Stimulated activated naive CD8-positive, alpha-beta T cell treated with anti-CD3 and anti-CD28 coated beads, Interleukin-15, amount 100 ng/mL, for 72 hours (primary cell): ENCODE data around the gene CRISPLD2.
"Not testable (repeated sequence)": the region's sequence is repeated elsewhere in the genome, so short reads cannot be mapped to it uniquely, and the experiment has no call there.

Experiments
- ATAC-seq: fragments of 150-1000 bp; cut with Tn5 transposase; 2 replicates; pipeline ENCODE4 v1.10.0; 2021; ENCODE audit warnings: mild to moderate bottlenecking, moderate library complexity
- DNase-seq, 2 donors: peaks; one replicate each; pipeline ENCODE4 v3.0.0; 2021 to 2022
- H3K27ac Mint-ChIP-seq, 2 donors: one replicate each; pipeline ENCODE4 v1.8.0; 2022; ENCODE audit warnings: mild to moderate bottlenecking in 2 of 2, mixed read lengths in 2 of 2, moderate library complexity in 2 of 2
- H3K27me3 Mint-ChIP-seq: one replicate; pipeline ENCODE4 v1.8.0; 2022; ENCODE audit warnings: mixed read lengths
- H3K4me1 Mint-ChIP-seq: one replicate; pipeline ENCODE4 v1.8.0; 2022; ENCODE audit warnings: mild to moderate bottlenecking, mixed read lengths
- H3K4me3 Mint-ChIP-seq, 2 donors: one replicate each; pipeline ENCODE4 v1.8.0; 2022; ENCODE audit warnings: mild to moderate bottlenecking in 2 of 2, mixed read lengths in 2 of 2, moderate library complexity in 1 of 2
- H3K9me3 Mint-ChIP-seq, 2 donors: one replicate each; pipeline ENCODE4 v1.8.0; 2022; ENCODE audit warnings: mixed read lengths in 2 of 2

CRISPLD2 gene

DNA sequence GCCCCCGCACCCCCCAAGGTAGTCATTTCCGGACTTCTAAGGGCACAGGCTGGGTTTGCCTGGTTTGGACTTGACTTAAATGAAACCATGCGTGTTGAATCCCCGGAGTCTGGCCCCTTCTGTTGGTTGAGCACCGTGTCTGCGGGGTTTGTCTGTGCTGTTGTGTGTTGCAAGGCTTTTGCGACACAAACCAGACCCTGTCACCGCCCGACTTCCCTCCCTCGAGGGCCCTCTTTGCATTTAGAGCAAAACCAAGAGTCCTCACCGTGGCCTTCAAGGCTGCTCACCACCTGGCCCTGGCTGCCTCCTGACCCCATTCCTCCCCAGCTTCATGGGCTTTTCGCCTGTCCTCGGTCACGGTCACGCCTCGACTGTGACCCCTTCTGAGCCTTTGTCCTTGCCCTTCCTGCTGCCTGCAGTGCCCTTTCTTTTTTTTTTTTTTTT, 7.4 kb downstream of the CRISPLD2 start:
- ATAC-seq: no peak
- Mint-ChIP-seq H3K27ac (no peak overlapping the region), H3K27me3 (peaks cover 52% of the 10 kb centered on the region), H3K4me1 (no peaks in the 10 kb centered on the region), H3K9me3 (no peaks in the 10 kb centered on the region), H3K4me3 (no peak overlapping the region)
- no peak for DNase-seq

DNA sequence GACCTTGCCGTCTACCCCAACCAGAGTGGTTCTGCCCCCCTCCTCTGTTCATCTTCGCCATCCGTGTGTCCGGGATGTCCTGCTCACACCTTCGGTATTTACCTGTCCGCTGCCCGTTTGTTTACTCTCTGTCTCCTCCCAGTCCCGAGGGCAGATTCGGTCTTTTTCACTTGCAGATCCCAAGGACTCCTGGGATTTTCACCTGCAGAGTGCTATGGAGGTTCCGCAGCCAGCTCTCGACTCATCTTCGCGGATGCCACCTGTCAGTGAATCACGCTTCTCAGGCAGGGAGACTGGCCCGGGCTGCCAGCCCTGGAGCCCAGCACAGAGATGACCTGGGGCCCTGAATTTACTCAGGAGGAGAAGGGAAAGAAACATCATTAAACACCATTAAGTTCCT, 8.1 kb downstream of the CRISPLD2 start:
- no peak for ATAC-seq
- no peaks in the 10 kb centered on the region for H3K9me3 Mint-ChIP-seq
- peaks cover 49% of the 10 kb centered on the region for H3K27me3 Mint-ChIP-seq
- H3K4me1 Mint-ChIP-seq: no peaks in the 10 kb centered on the region
- no peak for DNase-seq
- no peak overlapping the region for H3K4me3 Mint-ChIP-seq
- no peak overlapping the region for H3K27ac Mint-ChIP-seq

DNA sequence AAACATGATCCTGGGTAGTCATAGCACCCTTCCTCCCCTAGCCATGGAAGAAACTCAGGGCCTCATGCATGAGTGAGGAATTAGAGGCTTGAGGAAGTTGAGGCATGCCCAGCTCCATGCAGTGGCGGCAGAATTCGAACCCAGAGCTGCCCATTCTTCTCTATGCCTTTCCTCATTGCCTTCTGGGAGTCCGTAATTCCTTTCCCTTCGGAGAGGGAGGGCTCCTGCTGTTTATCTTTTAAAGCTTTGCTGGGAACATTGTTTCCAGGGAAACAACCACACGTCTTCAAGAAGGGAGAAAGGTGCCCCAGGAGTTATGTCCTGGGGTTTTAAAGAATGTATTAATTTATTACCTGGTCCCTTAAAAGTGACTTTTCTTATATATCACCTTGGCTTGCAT, 8.5 kb downstream of the CRISPLD2 start:
- no peak overlapping the region for H3K27ac Mint-ChIP-seq
- no peaks in the 10 kb centered on the region for H3K4me1 Mint-ChIP-seq
- peaks cover 48% of the 10 kb centered on the region for H3K27me3 Mint-ChIP-seq
- H3K4me3 Mint-ChIP-seq: no peak overlapping the region
- no peaks in the 10 kb centered on the region for H3K9me3 Mint-ChIP-seq
- ATAC-seq: no peak
- DNase-seq: no peak

DNA sequence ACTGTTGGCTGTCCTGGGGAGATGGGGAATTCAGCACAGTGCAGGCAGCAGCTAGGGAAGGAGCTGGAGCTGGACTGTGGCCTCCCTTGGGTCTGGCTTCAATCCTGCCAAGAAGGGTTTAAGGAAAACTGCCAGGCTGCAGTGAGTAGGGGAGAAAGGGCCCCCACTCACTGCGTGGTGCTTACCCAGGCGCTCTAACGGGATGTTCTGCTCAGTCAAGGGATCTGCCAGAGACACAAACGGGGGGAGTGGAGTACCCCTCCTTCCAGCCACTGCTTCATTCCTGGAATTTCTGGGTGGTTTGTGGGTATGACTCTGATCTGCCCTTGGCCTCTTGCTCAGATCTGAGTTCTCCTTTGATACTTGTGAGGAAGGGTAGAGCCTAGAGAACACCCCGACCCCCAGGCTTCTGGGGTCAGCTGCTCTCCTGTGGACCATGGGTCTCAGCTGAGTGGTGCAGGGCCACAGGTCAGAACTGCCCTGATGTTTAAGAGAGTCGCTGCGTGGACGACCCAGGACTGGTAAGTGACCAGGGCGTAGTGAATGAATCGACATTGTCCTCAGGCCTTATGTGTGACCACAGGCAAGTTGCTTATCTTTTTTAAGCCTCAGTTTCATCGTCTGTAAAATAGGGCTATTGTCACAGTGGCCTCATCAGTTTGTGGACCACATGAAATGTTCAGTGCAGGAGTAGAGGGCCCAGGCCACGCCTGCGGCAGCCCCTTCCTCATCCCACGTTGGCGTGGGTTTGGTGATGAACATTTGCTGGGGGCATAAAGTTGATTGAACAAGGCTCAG, 9.6 kb downstream of the CRISPLD2 start:
- ATAC-seq (no peak), DNase-seq (no peak)
- Mint-ChIP-seq H3K4me1 (no peaks in the 10 kb centered on the region), H3K27ac (no peak overlapping the region), H3K27me3 (peaks cover 44% of the 10 kb centered on the region), H3K4me3 (no peak overlapping the region), H3K9me3 (no peaks in the 10 kb centered on the region)

DNA sequence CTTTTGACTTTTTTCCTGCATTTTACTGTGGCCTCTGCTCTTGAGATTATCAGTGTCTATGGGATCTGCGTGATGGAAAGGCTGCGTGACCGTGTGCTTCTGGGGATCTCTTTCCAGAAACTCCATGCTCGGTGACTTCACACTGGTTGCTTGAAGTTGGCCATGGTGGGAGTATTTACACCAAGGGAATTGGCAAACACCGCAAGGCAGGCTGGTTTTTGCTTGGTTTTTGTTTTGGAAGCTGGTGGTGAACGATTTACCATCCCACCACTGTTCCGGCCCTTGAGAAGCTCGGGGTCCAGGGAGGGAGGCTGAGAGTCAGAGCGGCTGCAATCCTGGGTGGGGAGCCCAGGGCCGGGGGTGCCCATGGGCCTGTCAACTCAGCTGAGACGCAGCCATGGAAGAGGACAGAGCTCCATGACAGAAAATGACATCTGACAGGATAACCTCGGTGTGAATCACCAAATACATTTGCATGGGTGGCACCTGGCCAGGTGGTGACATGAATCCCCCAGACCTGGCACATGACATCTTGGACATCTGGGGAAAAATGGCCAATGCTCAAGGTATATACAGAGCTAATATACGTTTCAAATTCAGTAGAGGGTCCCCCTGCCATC, 11.1 kb downstream of the CRISPLD2 start:
- ATAC-seq: no peak
- peaks cover 33% of the 10 kb centered on the region for H3K27me3 Mint-ChIP-seq
- H3K4me1 Mint-ChIP-seq: no peaks in the 10 kb centered on the region

DNA sequence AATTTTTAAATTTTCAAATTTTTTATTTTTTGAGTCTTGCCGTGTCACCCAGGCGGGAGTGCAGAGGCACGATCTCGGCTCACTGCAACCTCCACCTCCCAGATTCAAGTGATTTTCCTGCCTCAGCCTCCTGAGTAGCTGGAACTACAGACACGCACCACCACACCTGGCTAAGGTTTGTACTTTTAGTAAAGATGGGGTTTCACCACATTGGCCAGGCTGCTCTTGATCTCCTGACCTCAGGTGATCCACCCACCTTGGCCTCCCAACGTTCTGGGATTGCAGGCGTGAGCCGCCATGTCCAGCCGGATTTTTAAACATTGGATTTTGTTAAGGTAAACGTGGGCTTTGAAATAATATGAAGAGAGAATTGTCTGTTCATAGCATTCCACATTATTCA, 11.9 kb downstream of the CRISPLD2 start:
- not testable (repeated sequence) for H3K4me3 Mint-ChIP-seq, ATAC-seq, H3K4me1 Mint-ChIP-seq, H3K27ac Mint-ChIP-seq, H3K9me3 Mint-ChIP-seq, DNase-seq
- peaks cover 33% of the 10 kb centered on the region for H3K27me3 Mint-ChIP-seq

More for the DNA sequence above, 11.1 kb downstream of the CRISPLD2 start:
- Mint-ChIP-seq H3K4me3 (no peak overlapping the region), H3K9me3 (no peaks in the 10 kb centered on the region), H3K27ac (no peak overlapping the region)
- DNase-seq: no peak

DNA sequence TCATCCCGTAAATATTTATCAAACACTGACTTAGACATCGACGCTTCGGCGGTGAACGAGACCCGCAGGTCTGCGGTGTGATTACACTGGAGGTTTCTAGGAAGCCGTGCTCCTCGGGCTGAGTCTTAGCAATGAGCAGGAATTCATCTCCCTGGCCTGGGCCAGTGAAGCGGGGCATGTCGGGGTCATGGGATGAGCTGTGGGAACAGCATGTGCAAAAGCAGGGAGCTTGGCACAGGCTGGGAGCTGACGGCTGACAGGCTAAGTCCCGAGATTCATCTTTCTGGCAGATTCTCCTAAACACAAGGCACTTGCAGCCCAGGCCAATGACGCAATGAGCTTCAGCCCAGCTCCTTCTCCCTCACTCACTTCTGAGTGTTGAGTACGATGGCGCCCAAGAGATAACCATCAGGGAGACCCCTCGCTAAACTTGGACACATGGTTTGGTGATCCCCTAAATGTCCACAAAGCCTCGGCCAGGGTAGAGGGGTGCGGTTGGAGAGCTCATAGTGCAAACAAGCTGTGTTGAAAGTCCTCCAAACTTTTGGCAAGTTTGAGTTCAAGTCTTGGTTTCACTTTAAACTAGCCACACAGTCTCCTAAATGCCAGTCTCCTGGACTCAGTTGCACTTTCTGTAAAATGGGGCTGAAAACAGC, 12.8 kb downstream of the CRISPLD2 start:
- H3K4me1 Mint-ChIP-seq: no peaks in the 10 kb centered on the region
- no peak overlapping the region for H3K27ac Mint-ChIP-seq
- ATAC-seq (no peak), DNase-seq (no peak)
- peaks cover 30% of the 10 kb centered on the region for H3K27me3 Mint-ChIP-seq
- H3K9me3 Mint-ChIP-seq: no peaks in the 10 kb centered on the region
- no peak overlapping the region for H3K4me3 Mint-ChIP-seq

DNA sequence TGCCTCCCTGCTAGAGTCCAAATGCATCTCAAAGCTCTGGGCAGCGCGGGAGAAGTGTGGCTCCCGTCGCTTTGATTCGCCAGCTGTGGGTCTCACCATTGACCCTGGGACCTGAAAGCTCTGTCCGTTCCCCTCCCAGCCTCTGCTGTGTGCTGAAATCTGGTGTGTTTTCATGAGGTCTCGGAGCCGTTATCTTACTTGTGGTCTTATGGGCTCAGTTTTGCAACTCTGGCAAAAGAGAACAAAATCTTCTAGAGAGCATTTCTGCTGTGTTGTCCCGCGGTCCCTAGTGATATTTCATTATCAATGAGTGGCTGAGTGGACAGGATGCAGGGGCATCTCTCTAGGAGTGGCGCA, 13.3 kb downstream of the CRISPLD2 start:
- ATAC-seq (no peak), DNase-seq (no peak)
- H3K27ac Mint-ChIP-seq: no peak overlapping the region
- peaks cover 25% of the 10 kb centered on the region for H3K27me3 Mint-ChIP-seq
- no peaks in the 10 kb centered on the region for H3K9me3 Mint-ChIP-seq
- no peak overlapping the region for H3K4me3 Mint-ChIP-seq
- no peaks in the 10 kb centered on the region for H3K4me1 Mint-ChIP-seq

DNA sequence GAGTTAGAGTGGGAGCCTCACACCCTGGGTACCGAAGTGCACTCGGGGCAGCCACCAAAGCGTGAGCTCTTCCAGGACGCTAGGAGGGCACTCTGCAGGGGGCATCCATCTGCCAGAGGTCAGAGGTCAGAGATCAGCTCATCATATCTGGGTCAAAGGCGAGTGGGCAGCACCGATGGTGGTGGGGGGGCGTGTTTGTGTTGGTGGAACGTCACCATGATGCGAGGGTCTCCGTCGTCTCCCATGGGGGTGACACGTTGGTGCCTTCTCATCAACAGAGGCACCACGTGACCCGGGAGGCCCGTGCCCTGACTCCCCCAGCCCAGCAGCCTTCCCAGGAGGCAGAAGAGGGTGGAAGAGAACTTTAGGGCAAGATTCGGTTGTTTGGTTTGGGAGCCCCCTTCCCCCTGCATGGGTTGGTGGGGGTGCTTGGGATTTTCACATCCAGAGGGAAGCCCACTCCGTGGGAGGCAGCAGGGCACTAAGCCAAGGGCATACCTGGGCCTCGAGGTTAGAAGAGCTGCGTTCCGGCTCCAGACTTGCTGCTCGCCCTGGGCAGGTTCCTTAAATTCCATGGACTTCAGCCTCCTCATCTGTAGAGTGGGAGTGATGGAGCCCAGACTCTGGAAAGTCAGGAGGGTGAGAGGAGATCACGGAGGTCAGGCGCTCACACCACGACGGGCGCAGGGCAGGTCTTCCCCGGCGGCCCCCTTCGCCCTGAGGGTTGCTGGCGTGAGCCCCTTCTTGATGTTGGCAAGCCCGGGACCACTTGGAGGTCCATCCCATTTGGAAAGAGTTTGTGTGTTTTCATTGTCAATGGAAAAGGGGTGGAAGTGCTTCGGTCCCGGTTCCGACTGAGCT, 14.0 kb downstream of the CRISPLD2 start:
- ATAC-seq (no peak), DNase-seq (no peak)
- H3K27ac Mint-ChIP-seq: no peak overlapping the region
- peaks cover 19% of the 10 kb centered on the region for H3K27me3 Mint-ChIP-seq
- no peaks in the 10 kb centered on the region for H3K4me1 Mint-ChIP-seq
- H3K4me3 Mint-ChIP-seq: no peak overlapping the region
- H3K9me3 Mint-ChIP-seq: no peaks in the 10 kb centered on the region

DNA sequence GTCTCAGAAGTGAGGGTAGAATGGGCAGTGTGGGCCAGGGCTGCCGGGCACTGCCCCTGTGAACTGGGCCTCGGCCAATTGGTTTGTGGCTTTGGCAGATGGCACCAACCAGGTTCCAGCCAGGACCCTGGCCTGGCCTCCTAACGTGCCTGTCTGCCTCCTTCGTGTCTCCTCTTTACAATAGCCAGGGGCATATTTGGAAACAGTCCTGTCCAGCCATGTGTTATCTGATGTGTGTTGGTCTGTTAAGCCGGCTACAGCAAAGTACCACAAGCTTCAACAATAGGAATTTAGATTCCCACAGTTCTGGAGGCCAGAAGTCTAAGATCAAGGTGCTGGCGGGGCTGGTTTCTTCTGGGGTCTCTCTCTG, 14.6 kb downstream of the CRISPLD2 start:
- Mint-ChIP-seq H3K4me3 (no peak overlapping the region), H3K9me3 (no peaks in the 10 kb centered on the region), H3K27ac (no peak overlapping the region), H3K4me1 (no peaks in the 10 kb centered on the region), H3K27me3 (peaks cover 17% of the 10 kb centered on the region)
- ATAC-seq (no peak), DNase-seq (no peak)

DNA sequence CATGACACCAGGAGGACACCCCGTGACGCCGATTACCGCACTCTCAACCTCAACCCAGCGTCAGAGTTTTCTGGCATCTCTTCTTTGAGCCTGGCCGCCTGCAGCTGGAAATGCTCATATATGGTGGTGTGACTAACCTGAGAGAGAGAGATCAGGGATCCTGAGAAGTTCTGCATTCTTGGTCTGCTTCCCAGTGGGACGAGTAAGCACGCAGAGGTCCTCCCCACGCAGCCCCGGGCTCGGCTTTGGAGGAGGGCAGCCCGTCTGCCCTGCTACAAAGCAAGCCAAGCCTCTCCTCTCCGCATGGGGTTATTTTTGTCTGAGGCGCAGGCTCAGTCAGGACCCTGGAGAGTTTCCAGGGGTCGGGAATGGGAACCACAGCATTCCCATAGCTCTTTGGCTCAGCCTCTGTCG, 16.5 kb downstream of the CRISPLD2 start:
- DNase-seq: no peak
- H3K4me1 Mint-ChIP-seq: peaks cover 6% of the 10 kb centered on the region
- H3K9me3 Mint-ChIP-seq: no peaks in the 10 kb centered on the region
- H3K27ac Mint-ChIP-seq: no peak overlapping the region
- ATAC-seq: no peak
- H3K27me3 Mint-ChIP-seq: peaks cover 32% of the 10 kb centered on the region
- H3K4me3 Mint-ChIP-seq: no peak overlapping the region

DNA sequence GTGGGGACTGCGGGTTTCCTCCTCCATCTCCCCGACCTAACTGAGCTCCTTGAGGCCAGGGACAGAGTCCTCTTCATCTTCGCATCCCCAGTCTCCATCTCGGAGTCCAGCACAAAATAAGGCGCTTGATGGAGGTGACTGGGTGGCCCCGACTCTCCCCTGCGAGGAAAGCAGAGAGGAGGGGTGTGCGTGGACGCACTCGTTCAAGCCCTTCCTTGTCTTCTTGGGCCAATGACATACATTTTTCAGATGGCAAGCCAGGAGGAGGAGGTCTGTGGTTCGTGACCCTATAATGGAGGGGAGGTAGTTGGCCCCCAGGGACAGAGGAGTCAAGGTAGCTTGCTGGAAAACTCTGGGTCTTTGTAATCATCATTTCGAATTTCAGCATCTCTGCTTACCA, 17.2 kb downstream of the CRISPLD2 start:
- Mint-ChIP-seq H3K4me1 (peaks cover 13% of the 10 kb centered on the region), H3K27me3 (peaks cover 36% of the 10 kb centered on the region), H3K9me3 (no peaks in the 10 kb centered on the region), H3K27ac (no peak overlapping the region), H3K4me3 (no peak overlapping the region)
- no peak for DNase-seq
- no peak for ATAC-seq

DNA sequence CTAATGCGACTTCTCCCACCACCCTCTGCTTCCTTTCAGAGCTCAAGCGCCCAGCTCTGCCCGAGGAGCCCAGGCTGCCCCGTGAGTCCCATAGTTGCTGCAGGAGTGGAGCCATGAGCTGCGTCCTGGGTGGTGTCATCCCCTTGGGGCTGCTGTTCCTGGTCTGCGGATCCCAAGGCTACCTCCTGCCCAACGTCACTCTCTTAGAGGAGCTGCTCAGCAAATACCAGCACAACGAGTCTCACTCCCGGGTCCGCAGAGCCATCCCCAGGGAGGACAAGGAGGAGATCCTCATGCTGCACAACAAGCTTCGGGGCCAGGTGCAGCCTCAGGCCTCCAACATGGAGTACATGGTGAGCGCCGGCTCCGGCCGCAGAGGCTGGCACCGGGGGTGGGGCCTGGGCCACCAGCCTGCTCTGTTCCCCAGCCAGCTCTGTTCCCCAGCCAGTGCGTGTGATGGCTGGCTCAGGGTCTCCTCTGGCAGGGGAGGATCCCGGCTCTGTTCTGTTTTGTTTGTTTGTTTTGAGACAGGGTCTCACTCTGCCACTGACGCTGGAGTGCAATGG, 18.7 kb downstream of the CRISPLD2 start:
- no peak for DNase-seq
- H3K4me3 Mint-ChIP-seq: no peak overlapping the region
- no peak for ATAC-seq
- peaks cover 44% of the 10 kb centered on the region for H3K27me3 Mint-ChIP-seq
- H3K9me3 Mint-ChIP-seq: no peaks in the 10 kb centered on the region
- peak overlapping the region in 1 of 2 donors; percentile 72 for H3K27ac Mint-ChIP-seq
- H3K4me1 Mint-ChIP-seq: peaks cover 28% of the 10 kb centered on the region

DNA sequence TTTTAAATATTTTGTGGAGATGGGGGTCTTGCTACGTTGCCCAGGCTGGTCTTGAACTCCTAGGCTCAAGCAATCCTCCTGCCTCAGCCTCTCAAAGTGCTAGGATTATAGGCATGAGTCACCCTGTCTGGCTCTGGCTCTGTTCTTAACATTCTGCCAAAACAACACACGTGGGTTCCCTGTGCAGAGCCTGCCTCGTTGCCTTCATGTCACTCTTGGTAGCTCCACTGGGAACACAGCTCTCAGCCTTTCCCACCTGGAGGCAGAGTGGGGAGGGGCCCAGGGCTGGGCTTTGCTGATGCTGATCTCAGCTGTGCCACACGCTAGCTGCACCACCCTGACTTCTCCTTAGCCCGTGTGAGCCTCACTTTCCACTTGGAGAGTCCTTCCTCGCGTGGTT, 19.3 kb downstream of the CRISPLD2 start:
- ATAC-seq: no peak
- H3K27me3 Mint-ChIP-seq: peaks cover 44% of the 10 kb centered on the region
- H3K9me3 Mint-ChIP-seq: no peaks in the 10 kb centered on the region
- DNase-seq: no peak
- H3K4me1 Mint-ChIP-seq: peaks cover 34% of the 10 kb centered on the region
- H3K27ac Mint-ChIP-seq: peak overlapping the region in 1 of 2 donors; percentile 72
- H3K4me3 Mint-ChIP-seq: no peak overlapping the region

DNA sequence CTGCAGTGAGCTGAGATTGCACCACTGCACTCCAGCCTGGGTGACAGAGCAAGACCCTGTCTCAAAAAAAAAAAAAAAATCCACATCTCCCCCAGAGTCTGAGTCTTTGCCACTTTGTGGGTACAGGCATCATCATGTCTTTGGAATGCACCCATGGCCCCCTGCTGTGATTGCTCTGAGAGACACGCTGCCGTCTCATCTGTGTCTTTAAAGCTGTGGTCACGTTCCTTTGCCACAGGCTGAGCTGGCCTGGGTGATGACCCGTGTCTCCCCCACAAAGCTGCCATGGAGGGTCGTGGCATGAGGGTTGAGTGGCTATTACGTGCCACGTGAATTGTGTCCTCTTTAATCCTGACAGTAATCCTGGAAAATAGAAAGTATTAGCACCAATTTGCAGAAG, 20.2 kb downstream of the CRISPLD2 start:
- Mint-ChIP-seq H3K27me3 (peaks cover 44% of the 10 kb centered on the region), H3K27ac (no peak overlapping the region), H3K4me3 (no peak overlapping the region), H3K4me1 (peaks cover 40% of the 10 kb centered on the region), H3K9me3 (no peaks in the 10 kb centered on the region)
- DNase-seq: no peak
- no peak for ATAC-seq
